GM18520 (cell line): ENCODE results near the gene NFKBIL1.
"Not testable (repeated sequence)": the region's sequence is repeated elsewhere in the genome, so short reads cannot be mapped to it uniquely, and the experiment has no call there.

ENCODE experiments used
- ATAC-seq: cut with Tn5 transposase; IDR thresholded peaks from one replicate; pipeline ENCODE4 v1.9.1; 2021; ENCODE audit not compliant: unreplicated experiment

NFKBIL1 gene

DNA sequence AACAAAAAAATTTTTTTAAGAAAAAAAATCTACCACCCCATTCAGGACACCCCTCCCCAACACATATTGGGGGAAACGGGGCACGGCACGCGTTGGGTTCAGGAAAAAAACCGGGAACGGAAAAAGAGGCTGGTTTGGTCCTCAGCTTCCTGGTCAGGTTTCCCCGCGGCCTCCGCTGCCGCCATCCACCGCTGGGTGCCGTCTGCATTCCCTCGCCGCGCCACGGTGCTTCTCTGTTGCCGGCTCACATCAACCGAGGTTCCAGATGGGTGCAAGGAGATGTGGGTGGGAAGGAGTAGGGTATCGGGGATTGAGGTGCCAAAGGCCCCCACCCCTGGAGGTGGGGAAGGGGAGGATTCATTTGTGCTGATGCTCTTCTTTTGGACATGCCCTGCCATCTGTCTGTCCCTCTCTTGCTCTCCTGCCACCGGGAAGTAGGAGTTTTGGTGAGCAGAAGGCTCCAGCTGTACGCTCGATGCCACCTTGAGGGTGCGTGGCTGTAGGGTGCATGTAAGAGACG, 12.8 kb upstream of the NFKBIL1 start:
- ATAC-seq, result no peak

DNA sequence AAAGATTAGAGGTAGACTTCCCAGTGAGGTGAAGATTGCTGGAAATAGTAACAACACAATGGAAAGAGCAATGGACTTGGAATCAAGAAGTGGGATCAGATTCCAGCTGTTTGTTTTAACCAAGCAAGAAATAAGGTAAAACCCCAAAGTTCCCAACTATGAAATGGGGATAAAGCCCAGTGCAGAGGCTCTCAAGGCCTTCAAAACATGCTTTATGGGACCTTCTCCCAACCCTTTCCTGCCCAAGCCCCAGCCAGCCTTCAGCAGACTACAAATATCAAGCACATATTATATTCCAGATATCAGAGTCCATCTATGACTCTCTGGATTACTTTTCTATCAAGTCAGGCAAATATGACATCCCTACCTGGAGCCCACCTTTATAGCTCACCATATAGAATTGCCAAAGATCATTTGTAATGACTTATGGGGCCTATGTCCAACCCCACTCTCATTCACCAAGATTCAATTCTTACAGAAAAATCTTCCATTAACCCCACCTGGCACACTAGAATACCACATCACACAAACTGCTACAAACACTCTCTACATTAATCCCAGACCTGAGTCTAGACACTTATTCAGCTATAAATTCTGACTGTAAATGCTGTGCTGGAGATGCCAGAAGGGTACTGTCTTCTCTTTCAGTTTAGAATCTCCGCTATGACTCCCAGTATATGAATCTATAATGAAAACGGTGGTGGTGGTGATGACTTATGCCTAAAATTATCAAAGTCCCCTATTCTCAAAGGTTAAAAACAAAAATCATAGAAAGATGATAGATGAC, 11.7 kb upstream of the NFKBIL1 start:
- ATAC-seq, result no peak

DNA sequence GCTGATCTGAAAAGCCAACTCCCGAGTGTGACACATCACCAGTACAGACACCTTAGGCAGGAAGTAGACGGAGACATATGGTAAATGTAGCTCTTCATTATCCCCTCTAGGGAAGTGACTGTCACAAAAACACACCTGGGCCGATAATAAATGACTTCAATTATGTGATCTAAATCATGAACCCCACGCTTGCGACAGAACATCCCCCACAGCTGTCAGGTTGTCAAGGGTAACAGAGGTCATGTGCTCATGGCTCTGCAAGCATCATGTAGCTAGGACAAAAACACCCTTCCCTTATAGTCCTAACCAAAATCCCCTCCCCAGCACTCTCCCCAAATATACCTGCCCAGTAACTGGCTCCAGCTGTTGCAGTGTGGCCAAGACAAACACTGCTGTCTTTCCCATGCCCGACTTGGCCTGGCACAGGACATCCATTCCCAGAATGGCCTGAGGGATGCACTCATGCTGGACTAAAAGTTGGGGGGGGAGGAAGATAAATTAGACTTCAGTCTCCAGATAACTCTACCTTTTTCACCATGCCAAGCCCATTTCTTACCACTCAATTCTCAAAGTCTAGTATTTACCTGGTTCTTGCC, 8.5 kb upstream of the NFKBIL1 start:
- ATAC-seq, result no peak

DNA sequence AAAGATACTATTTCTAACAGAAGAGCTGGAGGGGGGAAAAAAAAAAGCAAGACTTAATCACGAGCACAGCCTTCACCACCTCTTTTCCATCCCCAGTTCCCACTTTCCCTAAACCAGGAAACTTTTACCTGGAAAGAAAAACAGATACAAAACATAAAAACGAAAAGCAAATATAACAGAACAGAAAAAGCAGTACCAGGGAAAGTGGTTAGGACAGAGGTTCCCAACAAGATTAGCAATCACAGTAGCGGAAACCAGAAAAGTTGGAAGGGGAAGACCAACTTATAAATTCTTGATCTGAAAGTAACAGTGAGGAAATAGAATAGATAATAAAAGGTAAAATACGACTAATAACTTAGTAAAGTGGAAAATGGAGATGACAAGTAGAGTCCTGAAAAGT, 6.8 kb upstream of the NFKBIL1 start:
- ATAC-seq, result no peak

DNA sequence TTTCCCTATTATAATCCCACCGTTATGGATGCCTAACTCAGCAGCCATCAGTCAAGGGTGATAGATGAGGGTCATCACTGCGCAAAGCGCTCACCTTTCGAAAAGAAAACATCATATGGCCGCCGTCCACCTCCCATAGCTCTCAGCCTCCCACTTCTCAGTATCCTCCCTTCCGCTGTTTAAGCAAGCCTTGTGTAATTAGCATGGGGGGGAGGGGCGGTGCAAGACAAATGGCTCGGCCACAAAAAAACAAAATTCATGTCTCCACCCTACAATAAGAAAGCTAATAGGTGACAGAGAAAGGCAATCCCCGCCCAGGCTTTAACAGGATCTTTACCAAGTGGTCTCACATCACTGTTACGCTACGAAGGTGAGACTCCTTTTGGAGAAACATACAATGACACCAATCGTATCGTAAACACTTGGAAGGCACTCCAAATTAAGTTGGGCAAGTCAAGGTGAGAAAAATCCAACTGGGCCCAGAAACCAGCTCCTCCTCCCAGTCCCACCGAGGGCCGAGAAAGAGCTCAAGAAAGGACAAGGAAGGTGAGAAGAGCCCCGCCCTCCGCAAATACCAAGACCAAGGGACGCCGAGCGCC, 6.2 kb upstream of the NFKBIL1 start:
- no peak for ATAC-seq

DNA sequence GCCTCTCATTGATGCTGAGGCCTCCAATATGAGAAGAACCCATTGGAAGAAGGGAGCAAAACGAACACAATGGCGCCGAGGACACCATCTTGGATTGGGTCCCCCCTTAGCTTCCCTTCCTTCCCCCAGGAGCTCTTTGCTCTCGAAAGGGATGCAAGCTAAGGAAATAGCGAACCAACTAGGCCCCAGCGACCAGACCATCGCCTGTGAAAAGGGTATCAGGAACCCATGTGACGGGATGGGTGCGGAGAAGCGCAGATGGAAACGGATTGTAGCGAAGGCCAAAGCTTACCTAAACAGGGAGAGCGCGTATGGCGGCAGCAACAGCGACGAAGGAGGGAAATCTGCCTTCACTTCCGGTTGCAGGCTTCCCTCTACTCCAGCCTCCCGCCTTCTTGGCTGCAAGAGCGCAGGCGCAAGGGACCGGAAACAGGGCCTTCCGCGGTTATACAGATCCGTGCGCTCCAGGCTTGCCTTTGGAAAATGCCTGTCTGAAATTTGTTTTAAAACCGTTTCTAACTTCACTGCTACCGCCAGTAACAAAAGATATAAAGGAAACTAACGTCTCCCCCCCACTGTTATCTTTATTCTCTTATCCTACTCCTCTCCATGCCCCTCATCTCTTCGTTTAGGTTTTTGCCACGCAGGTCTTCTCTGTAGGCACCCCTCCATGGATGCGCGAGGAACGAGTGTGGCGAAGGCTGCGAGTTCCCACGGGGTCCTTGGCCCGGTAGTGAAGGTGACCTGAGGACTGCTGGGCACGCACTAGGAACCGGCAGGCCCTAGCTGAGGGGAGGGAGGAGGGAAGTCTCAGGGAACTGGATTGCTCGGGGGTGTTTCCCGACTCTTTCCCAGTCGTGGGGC, 5.5 kb upstream of the NFKBIL1 start, which contains the start of gene DDX39B:
Gene DDX39B, minus strand, starts transcription at position 346 of the 864 bp plus-strand sequence. CDS start 1,471 bp downstream, outside the sequence.
- peak; percentile 54 for ATAC-seq

DNA sequence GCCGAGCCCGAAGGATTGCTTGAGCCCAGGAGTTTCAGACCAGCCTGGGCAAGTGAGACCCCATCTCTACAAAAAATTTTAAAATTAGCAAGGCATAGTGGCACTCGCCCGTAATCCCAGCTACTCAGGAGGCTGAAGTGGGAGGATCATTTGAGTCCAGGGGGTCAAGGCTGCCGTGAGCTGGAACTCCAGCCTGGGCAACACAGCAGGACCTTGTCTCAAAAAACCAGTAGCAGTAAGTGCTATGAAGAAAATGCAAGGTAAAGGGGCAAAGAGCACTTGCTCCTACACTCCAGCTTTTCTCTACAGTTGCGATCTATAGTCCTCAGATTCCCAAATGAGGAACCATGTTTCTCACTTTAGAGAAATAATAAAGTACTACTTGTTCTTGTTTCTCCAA, 3.8 kb upstream of the NFKBIL1 start:
- ATAC-seq, result no peak

DNA sequence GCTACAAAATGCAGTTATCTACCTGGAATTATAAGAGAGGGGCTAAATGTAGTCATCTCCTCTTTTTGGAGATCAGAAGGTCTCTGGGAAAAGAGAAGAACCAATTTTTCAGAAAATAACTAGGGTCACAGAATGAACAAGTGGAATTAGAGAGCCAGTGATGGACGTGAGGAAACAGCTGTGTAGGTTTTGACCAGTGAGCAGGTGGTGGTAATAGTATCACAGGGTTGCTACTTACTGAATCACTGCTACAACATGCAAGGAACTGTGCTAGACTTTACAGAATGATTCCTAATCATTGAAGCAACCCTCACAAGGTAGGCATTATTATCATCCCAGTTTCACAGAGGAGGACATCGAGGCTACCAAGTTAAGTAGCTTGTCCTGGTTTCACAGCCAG, 2.7 kb upstream of the NFKBIL1 start:
- no peak for ATAC-seq

DNA sequence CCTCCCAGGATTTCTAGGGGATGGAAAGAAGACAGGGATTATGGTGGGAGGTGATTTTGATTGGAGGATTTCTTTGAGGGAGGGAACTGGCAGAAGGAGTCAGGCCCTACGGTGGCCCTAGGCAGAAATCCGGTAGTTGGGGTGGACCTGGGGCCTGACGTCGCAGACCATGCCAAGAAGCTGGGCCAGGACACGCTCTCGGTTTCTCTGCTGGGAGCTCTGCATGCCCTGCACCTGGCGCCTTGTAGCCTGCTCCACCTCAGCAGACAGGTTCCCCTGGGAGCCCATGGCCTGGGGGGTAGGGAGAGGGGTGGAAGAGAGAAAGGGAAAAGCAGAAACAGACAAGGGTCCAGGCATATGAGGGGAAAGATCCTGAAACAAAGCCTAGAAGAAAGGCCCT, 2.1 kb upstream of the NFKBIL1 start:
- no peak for ATAC-seq

DNA sequence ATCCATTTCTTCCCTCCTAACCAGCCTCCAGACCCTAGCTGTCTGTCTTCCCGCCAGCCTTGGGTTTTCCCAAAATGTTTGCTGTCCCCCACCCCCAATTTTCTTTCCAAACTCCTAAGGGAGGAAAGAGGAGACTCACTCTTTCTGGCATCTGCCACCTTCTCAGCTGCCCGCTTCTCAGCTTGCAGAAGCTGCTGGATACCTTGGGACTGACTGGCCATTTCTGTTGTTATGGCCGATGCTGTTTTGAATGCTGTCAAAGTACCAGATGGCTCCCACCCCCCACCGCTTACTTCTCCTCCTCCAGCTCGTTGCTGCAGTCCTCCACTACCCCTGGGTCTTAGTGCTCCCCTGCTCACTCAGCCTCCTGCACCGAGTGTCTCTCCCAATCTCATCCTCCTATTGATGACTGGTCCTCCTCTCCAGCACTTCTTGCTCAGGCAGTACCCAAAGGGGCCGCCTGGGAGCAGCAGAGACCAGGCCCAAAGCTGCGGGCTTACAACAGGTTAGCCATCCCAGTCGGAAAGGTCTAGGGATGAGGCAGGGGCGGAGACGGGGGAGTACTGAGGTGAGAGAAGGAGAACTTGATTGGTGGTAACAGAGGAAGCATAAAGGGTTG, 960 bp upstream of the NFKBIL1 start, which contains the start of gene ATP6V1G2:
Gene ATP6V1G2, minus strand, starts transcription at position 270 of the 619 bp plus-strand sequence. Its CDS starts 49 bp downstream, at position 221.
- ATAC-seq, result peak; percentile 47

DNA sequence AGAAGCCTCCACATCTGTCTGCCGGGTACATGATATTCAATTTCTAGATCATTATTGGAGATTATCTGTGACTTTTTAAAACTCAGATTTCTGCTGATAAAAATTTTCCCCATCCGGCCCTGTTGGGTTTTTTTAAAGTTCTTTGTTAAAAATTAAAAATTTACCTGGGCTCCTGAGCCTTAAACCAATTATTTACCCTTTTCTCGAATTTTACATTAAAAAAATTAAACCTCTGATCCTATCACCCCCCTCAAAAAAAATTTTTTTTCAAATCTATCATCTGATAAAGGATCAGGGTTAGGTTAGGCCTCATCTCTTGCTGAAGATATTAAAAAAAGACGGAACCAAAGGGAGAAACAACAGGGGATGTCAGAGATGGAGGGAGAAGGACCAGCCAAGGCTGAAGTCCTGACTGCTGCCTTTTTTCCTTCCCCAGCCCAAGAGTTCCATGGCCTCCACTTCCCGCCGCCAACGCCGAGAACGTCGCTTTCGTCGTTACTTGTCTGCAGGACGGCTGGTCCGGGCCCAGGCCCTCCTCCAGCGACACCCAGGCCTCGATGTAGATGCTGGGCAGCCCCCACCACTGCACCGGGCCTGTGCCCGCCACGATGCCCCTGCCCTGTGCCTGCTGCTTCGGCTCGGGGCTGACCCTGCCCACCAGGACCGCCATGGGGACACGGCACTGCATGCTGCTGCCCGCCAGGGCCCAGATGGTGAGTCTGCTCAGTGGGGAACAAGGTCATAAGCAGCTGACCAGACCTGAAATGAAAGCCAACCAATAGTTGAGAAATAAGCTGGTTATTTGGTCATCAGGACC, 527 bp downstream of the NFKBIL1 start:
- no peak for ATAC-seq

DNA sequence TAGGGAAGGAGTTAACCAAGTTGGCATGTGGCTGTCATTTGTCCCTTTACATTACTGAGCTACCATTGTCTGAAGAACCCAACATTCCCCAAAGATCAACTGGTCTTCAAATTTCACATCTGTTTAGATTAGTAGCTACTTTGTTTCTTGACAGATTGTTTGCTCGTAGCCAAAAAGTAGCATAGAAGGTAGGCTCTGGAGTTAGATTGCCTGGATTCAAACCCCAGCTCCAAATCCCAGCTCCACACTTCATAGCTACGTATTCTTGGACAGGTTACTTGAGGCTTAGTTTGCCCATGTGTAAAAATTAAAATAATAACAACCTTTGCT, 1.1 kb downstream of the NFKBIL1 start:
- ATAC-seq, result no peak

DNA sequence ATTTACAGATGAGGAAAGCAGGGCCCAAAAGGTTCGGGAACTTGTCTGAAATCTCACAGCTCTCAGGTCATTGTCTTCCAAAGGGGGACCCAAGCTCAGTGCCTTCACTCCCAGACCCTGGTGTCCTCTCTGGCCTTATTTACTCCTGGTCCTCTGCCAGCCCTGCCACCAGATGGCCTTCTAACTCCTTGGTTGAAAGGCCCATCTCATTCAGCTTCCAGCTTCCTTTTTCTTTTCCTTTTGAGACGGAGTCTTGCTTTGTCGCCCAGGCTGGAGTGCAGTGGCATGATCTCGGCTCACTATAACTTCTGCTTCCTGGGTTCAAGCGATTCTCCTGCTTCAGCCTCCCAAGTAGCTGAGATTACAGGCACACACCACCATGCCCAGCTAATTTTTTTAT, 4.0 kb downstream of the NFKBIL1 start:
- not testable (repeated sequence) for ATAC-seq

DNA sequence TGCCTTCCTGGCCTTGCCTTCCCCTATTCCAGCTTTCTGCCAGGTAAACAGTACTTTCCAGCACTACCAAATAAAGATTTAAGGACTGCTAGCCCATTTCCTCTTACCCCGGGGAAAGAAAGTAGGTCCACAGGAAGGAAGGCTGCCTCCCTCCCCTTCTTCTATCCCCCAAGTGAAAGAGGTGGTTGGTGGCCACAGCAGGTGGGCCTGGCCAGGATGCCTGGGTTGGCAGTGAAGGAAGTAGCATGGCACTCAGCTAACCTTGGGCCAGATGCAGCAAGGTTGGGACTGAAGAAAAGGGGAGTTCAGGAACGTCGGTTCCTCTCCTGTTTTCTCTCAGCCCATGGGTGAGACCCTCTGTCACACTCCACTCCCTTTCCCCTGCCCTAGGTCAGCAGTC, 8.9 kb downstream of the NFKBIL1 start:
- no peak for ATAC-seq

DNA sequence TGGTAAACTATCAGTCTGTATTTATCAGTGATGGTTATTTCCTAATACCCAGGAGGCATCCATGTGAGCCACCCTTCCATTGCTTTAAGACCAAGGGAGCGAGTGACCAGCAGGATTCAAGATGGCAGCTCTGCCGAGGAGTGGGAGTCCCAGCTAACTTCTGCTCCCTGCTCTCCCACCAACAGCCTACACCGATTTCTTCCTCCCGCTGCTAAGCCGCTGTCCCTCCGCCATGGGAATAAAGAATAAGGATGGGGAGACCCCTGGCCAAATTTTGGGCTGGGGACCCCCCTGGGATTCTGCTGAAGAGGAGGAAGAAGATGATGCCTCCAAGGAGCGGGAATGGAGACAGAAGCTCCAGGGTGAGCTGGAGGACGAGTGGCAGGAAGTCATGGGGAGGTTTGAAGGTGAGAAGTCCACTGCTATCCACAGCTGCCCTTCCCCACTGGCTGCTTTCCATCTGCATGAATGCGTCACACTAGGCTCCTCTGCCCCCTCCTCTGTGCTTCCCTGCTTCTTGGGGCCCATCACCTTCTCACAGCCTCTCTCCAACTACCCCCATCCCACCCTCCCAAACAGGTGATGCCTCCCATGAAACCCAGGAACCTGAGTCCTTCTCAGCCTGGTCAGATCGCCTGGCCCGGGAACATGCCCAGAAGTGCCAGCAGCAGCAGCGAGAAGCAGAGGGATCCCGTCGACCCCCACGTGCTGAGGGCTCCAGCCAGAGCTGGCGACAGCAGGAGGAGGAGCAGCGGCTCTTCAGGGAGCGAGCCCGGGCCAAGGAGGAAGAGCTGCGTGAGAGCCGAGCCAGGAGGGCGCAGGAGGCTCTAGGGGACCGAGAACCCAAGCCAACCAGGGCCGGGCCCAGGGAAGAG, 10.3 kb downstream of the NFKBIL1 start:
- ATAC-seq, result no peak

DNA sequence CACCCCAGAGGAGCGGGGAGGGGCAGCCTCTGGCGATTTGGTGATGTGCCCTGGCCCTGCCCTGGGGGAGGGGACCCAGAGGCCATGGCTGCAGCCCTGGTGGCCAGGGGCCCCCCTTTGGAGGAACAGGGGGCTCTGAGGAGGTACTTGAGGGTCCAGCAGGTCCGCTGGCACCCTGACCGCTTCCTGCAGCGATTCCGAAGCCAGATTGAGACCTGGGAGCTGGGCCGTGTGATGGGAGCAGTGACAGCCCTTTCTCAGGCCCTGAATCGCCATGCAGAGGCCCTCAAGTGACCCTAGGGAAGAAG, 10.9 kb downstream of the NFKBIL1 start:
- no peak for ATAC-seq

DNA sequence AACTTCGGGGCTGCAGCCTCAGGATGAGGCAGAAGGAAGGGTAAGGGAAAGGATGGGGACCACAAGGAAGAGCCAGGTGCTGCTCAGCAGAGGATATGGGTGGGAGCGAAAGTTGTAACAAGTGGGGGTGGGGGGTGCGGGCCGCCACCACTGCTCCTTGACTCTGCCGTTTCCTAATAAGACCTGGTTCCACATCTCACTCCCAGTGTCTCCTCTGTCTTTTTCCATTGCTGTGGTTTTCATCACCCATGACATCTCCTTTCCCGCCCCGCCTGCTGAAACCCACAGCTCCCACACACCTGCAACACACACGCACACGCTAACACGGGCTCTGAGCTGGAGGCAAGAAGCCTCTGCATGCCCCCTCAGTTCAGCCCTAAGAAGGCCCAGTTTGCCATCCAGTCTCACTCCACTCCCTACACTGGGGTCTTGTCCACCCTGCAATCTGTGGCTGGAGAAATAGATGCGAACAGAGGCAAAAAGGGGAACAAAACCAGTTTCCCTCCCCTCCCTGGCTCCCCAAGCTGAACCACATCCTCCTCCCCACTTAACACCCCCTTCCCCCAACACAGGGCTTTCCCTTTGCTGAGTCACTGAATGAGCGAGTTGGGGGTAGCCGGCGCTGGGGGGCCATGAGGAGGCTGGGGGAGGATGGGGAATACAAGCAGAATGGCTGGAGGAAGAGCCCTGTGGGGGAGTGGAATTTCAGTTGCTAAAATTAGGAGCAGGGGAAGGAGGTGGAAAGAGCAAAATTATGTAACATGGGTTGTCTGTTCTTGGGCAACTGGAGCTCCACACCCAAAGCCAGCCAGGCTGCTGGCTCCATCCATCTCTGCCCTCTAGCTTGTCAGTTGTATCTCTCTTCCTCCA, 11.5 kb downstream of the NFKBIL1 start:
- no peak for ATAC-seq

DNA sequence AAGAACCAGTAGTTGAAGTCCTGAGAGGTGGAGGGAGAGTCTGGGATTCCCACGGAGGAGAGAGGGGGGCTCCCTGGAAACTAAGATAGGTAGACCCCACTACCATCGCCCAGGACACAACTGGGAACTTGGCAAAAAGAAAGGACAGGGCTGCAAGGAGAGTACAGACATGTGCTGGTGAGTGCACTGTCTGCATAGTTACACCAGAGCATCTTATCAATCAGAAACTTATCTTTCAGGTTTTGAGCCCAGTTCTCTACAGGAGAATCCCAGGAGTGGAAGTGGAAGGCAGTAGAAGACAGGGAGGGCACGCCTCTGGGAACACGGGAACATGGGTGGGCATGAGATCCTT, 12.2 kb downstream of the NFKBIL1 start:
- ATAC-seq, result no peak
